GM23338 (cell line): Measurements from ENCODE around the gene RTN4RL2. TPM values are rescaled to one million over a fixed set of nuclear protein-coding genes. Genes with fewer than 3 reads are reported as not detected.

ENCODE experiments used
- EZH2 ChIP-seq: fragments of 200-600 bp; sonication (generic); IDR thresholded peaks from one replicate; pipeline ENCODE4 v1.8.0; 2017; ENCODE audit warnings: antibody characterized with exemption, mild to moderate bottlenecking, low read depth; ENCODE audit not compliant: unreplicated experiment
- EZH2phosphoT487 ChIP-seq: fragments of 200-600 bp; sonication (generic); IDR thresholded peaks from one replicate; pipeline ENCODE4 v1.8.1; 2018; ENCODE audit warnings: antibody characterized with exemption; ENCODE audit not compliant: unreplicated experiment
- JUNB ChIP-seq: IDR thresholded peaks from one replicate; pipeline ENCODE4 v1.6.1; 2016; ENCODE audit warnings: antibody characterized with exemption; ENCODE audit not compliant: unreplicated experiment
- STAT1 ChIP-seq: IDR thresholded peaks from one replicate; pipeline ENCODE4 v1.6.1; 2016; ENCODE audit warnings: antibody characterized with exemption; ENCODE audit not compliant: unreplicated experiment
- ZNF114 ChIP-seq: fragments of 250-450 bp; sonication (Bioruptor Pico); IDR thresholded peaks from 2 replicates; pipeline ENCODE4 v1.5.0; 2020; ENCODE audit warnings: mild to moderate bottlenecking, moderate library complexity
- ZNF331 ChIP-seq: fragments of 250-450 bp; sonication (Bioruptor Pico); IDR thresholded peaks from 2 replicates; pipeline ENCODE4 v1.5.0; 2020; ENCODE audit warnings: low read depth, mild to moderate bottlenecking, moderate library complexity
- polyA plus RNA-seq: library from polyadenylated mRNA; unstranded; fragments of >200 nt; fragmentation: Nextera tagmentation; extraction: Ambion mirVana; gene quantifications from 2 replicates; pipeline ENCODE4 v1.2.1, GENCODE V29; 2016
- total RNA-seq: library from RNA; depleted of rRNA; stranded (reverse); fragments of >200 nt; shearing (Covaris generic); gene quantifications from 2 replicates; pipeline ENCODE4 v1.2.3, GENCODE V29; 2014
- TF ChIP-seq, protein P1 (sequence below): fragments of 250-450 bp; sonication (Bioruptor Pico); IDR thresholded peaks from 2 replicates; pipeline ENCODE4 v1.5.0; 2020; ENCODE audit warnings: mild to moderate bottlenecking, moderate library complexity
- TF ChIP-seq, protein P2 (sequence below): IDR thresholded peaks from one replicate; pipeline ENCODE4 v1.6.1; 2018; ENCODE audit warnings: antibody characterized with exemption; ENCODE audit not compliant: unreplicated experiment

RTN4RL2 gene
- total and polyA plus RNA-seq, 2 experiments from 2014 or later = 13.9 to 15.9 TPM

GRCh38 chr11:57426929-57427726 lies 33.2 kb upstream of the RTN4RL2 start, which contains the start of gene SLC43A3 (continued):
- TF ChIP-seq, protein P1, sequence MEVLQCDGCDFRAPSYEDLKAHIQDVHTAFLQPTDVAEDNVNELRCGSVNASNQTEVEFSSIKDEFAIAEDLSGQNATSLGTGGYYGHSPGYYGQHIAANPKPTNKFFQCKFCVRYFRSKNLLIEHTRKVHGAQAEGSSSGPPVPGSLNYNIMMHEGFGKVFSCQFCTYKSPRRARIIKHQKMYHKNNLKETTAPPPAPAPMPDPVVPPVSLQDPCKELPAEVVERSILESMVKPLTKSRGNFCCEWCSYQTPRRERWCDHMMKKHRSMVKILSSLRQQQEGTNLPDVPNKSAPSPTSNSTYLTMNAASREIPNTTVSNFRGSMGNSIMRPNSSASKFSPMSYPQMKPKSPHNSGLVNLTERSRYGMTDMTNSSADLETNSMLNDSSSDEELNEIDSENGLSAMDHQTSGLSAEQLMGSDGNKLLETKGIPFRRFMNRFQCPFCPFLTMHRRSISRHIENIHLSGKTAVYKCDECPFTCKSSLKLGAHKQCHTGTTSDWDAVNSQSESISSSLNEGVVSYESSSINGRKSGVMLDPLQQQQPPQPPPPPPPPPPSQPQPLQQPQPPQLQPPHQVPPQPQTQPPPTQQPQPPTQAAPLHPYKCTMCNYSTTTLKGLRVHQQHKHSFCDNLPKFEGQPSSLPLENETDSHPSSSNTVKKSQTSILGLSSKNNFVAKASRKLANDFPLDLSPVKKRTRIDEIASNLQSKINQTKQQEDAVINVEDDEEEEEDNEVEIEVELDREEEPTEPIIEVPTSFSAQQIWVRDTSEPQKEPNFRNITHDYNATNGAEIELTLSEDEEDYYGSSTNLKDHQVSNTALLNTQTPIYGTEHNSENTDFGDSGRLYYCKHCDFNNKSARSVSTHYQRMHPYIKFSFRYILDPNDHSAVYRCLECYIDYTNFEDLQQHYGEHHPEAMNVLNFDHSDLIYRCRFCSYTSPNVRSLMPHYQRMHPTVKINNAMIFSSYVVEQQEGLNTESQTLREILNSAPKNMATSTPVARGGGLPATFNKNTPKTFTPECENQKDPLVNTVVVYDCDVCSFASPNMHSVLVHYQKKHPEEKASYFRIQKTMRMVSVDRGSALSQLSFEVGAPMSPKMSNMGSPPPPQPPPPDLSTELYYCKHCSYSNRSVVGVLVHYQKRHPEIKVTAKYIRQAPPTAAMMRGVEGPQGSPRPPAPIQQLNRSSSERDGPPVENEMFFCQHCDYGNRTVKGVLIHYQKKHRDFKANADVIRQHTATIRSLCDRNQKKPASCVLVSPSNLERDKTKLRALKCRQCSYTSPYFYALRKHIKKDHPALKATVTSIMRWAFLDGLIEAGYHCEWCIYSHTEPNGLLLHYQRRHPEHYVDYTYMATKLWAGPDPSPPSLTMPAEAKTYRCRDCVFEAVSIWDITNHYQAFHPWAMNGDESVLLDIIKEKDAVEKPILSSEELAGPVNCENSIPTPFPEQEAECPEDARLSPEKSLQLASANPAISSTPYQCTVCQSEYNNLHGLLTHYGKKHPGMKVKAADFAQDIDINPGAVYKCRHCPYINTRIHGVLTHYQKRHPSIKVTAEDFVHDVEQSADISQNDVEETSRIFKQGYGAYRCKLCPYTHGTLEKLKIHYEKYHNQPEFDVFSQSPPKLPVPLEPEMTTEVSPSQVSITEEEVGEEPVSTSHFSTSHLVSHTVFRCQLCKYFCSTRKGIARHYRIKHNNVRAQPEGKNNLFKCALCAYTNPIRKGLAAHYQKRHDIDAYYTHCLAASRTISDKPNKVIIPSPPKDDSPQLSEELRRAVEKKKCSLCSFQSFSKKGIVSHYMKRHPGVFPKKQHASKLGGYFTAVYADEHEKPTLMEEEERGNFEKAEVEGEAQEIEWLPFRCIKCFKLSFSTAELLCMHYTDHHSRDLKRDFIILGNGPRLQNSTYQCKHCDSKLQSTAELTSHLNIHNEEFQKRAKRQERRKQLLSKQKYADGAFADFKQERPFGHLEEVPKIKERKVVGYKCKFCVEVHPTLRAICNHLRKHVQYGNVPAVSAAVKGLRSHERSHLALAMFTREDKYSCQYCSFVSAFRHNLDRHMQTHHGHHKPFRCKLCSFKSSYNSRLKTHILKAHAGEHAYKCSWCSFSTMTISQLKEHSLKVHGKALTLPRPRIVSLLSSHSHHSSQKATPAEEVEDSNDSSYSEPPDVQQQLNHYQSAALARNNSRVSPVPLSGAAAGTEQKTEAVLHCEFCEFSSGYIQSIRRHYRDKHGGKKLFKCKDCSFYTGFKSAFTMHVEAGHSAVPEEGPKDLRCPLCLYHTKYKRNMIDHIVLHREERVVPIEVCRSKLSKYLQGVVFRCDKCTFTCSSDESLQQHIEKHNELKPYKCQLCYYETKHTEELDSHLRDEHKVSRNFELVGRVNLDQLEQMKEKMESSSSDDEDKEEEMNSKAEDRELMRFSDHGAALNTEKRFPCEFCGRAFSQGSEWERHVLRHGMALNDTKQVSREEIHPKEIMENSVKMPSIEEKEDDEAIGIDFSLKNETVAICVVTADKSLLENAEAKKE = no peak
- TF ChIP-seq STAT1 (no peak), EZH2phosphoT487 (no peak), EZH2 (no peak), ZNF114 (CRISPR knock-in tag) (no peak), JUNB (no peak), ZNF331 (CRISPR knock-in tag) (no peak)
- TF ChIP-seq, protein P2, sequence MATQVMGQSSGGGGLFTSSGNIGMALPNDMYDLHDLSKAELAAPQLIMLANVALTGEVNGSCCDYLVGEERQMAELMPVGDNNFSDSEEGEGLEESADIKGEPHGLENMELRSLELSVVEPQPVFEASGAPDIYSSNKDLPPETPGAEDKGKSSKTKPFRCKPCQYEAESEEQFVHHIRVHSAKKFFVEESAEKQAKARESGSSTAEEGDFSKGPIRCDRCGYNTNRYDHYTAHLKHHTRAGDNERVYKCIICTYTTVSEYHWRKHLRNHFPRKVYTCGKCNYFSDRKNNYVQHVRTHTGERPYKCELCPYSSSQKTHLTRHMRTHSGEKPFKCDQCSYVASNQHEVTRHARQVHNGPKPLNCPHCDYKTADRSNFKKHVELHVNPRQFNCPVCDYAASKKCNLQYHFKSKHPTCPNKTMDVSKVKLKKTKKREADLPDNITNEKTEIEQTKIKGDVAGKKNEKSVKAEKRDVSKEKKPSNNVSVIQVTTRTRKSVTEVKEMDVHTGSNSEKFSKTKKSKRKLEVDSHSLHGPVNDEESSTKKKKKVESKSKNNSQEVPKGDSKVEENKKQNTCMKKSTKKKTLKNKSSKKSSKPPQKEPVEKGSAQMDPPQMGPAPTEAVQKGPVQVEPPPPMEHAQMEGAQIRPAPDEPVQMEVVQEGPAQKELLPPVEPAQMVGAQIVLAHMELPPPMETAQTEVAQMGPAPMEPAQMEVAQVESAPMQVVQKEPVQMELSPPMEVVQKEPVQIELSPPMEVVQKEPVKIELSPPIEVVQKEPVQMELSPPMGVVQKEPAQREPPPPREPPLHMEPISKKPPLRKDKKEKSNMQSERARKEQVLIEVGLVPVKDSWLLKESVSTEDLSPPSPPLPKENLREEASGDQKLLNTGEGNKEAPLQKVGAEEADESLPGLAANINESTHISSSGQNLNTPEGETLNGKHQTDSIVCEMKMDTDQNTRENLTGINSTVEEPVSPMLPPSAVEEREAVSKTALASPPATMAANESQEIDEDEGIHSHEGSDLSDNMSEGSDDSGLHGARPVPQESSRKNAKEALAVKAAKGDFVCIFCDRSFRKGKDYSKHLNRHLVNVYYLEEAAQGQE = no peak
